Activated T-cell treated with anti-CD3 and anti-CD28 coated beads, Interleukin-2, amount 50 U/mL, for 24 hours (primary cell): ENCODE data around the gene NKX1-1.

Experiments used
- DNase-seq: peaks from one replicate; pipeline ENCODE4 v3.0.0-alpha.2; 2020
- H3K27ac Mint-ChIP-seq: 2 replicates; pipeline ENCODE4 v1.8.0; 2020; ENCODE audit warnings: mild to moderate bottlenecking, mixed read lengths
- H3K27me3 Mint-ChIP-seq: 2 replicates; pipeline ENCODE4 v1.8.0; 2020; ENCODE audit warnings: mixed read lengths
- H3K36me3 Mint-ChIP-seq: 2 replicates; pipeline ENCODE4 v1.8.0; 2020; ENCODE audit warnings: low read depth, mixed read lengths
- H3K4me1 Mint-ChIP-seq: 2 replicates; pipeline ENCODE4 v1.8.0; 2020; ENCODE audit warnings: low read depth, mixed read lengths
- H3K4me3 Mint-ChIP-seq: 2 replicates; pipeline ENCODE4 v1.8.0; 2020; ENCODE audit warnings: mild to moderate bottlenecking, moderate library complexity, mixed read lengths
- H3K9me3 Mint-ChIP-seq: 2 replicates; pipeline ENCODE4 v1.8.0; 2020; ENCODE audit warnings: mixed read lengths

Gene NKX1-1

DNA sequence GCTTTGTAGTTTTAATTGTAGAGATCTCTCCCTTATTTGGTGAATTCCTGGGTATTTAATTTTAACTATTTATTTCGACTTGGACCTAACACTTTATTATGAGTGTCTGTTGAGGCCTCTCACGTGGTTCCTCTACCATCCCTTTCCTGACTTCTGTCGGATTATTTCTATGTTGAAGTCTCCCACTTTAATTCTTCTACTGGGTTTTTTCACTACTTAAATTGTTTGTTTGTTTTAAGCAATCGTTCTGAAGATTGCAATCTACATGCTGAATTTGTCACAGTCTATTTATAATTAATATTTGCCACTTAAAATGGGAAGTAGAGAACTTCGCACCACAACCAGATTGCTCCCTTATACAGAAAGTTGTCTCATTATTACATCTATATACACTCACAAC lies 20.8 kb upstream of the NKX1-1 start:
- Mint-ChIP-seq H3K27me3 (peaks cover 19% of the 10 kb centered on the region), H3K4me3 (no peak overlapping the region), H3K9me3 (no peaks in the 10 kb centered on the region), H3K36me3 (no peaks in the 10 kb centered on the region), H3K27ac (no peak overlapping the region), H3K4me1 (no peaks in the 10 kb centered on the region)
- no peak for DNase-seq

DNA sequence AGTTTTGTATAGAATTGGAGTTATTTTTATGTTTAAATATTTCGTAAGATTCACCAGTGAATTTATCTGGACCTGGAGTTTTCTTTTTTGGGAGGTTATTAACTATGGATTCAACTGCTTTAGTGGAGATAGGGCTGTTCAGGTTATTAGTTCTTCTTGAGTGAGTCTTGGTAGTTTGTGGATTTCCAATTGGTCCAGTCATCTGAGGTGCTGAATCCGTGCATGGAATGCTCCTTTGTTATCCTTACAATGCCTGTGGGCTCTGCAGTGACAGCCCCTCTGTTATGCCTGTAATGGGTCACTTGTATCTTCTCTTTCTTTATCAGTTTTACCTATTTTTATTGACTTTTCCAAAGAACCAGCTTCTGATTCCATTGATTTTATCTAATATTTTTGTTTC lies 15.4 kb upstream of the NKX1-1 start:
- Mint-ChIP-seq H3K27me3 (peaks cover 52% of the 10 kb centered on the region), H3K4me1 (no peaks in the 10 kb centered on the region), H3K9me3 (no peaks in the 10 kb centered on the region), H3K4me3 (no peak overlapping the region), H3K36me3 (no peaks in the 10 kb centered on the region), H3K27ac (no peak overlapping the region)
- DNase-seq: no peak

DNA sequence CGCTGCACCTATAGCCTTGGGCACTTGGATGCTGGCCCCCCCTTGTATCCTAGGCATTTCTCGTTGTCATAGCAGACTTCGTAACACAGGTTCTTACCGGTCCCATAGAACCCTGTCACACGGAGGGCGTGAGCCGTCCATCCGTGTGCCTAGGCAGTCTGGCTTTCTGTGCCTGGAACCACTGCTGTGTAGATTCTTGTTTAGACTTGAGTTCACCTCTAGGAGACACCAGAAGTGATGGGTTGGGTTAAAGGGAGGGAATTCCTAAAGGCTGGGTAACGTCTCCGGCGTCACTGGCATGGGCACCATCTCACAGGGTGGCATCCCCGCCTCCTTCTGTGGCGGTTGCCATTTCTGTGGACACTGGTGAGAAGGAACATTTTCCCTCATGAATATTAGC lies 13.5 kb upstream of the NKX1-1 start:
- DNase-seq: no peak
- H3K27me3 Mint-ChIP-seq: peaks cover 62% of the 10 kb centered on the region
- peaks cover 3% of the 10 kb centered on the region for H3K4me1 Mint-ChIP-seq
- H3K27ac Mint-ChIP-seq: no peak overlapping the region
- H3K9me3 Mint-ChIP-seq: no peaks in the 10 kb centered on the region
- no peak overlapping the region for H3K4me3 Mint-ChIP-seq
- no peaks in the 10 kb centered on the region for H3K36me3 Mint-ChIP-seq

DNA sequence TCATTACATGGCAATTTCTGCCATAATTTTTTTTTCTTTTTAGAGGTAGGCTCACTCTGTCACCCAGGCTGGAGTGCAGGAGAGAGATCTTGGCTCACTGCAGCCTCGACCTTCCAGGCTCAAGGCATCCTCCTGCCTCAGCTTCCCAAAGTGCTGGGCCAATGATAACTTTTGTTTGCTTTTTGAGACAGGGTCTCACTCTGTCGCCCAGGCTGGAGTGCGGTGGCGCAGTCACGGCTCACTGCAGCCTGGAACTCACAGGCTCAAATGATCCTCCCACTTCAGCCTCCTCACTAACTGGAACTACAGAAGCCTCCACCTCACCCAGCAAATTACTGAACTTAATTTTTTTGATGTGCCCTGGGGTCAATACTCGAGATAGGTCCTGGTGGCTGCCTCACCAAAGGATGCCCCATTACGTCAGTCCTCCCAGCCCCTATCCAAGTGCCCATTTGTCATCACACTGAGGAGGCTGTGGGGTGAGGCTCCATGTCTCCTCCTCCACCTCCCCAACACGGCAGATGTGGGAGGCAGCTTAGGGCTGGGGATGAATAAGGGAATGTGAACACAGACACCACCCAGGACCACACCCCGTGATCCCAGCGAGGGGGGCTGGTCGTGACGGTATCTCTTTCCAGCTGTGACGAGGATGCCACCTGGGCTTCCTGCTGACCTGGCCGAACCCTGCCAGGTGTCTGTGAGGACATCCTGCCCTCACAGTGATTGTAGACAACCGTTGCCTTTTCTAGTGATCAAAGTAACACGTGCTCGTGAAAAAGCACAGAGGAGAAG lies 12.4 kb upstream of the NKX1-1 start:
- no peaks in the 10 kb centered on the region for H3K9me3 Mint-ChIP-seq
- H3K27me3 Mint-ChIP-seq: peaks cover 59% of the 10 kb centered on the region
- no peak for DNase-seq
- H3K27ac Mint-ChIP-seq: no peak overlapping the region
- H3K36me3 Mint-ChIP-seq: no peaks in the 10 kb centered on the region
- H3K4me3 Mint-ChIP-seq: no peak overlapping the region
- H3K4me1 Mint-ChIP-seq: peaks cover 3% of the 10 kb centered on the region

DNA sequence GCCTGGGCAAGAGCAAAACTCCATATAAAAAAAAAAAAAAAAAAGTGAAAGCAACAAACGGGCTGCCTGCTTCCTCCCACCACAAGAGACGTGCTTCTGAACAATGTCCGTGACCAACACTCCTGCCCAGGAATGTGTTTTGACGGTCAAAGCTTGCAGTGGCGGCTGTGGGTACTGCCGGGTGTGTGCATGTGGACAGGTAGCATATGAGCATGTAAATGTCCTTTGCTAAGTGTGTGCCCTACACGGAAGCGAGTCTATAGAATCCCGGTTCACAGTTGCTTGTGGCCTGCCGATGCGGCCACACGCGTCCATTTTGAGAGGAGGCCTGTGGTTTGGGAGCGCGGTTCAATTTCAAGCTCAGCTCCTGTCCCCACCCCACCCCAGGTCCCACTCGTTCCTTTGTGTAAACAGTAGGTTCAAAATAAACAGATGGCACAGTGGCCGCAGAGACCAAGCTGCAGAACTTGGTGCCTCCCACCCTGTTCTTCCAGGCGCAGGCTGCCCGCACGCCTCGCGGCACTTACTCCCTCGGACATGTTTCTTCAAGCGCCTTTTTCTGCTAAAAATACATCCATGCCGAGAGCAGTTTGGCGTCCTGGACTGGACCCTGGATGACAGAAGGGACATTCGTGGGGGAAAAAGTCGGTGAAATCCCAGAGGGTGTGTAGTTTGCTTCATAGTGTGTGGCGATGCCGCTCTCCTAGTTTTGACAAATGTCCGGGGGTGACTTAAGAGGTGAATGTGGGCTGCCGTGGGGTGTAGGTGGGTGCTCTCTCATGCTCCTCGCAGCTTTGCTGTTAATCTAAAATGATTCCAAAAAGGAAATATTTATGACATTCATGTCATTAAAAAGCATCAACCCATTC lies 11.5 kb upstream of the NKX1-1 start:
- H3K4me3 Mint-ChIP-seq: no peak overlapping the region
- H3K27ac Mint-ChIP-seq: no peak overlapping the region
- DNase-seq: no peak
- no peaks in the 10 kb centered on the region for H3K9me3 Mint-ChIP-seq
- peaks cover 68% of the 10 kb centered on the region for H3K27me3 Mint-ChIP-seq
- no peaks in the 10 kb centered on the region for H3K36me3 Mint-ChIP-seq
- H3K4me1 Mint-ChIP-seq: peaks cover 3% of the 10 kb centered on the region

DNA sequence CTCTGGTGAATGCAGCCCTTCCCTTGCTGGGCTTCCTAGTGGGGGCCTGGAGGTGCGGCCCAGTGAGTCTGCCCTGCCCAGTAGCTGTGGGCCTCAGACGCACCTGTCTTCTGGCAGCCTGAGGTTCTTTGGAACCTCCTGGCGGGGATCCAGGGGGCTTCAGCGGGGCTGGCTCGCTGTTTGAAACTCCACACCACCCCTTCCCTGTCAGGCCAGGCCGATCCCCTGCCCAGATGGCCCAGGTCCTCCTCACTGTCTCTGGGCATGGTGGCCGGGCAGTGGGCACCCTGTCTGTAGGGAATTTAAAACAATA lies 10.7 kb upstream of the NKX1-1 start:
- H3K4me1 Mint-ChIP-seq: peaks cover 3% of the 10 kb centered on the region
- no peak overlapping the region for H3K27ac Mint-ChIP-seq
- H3K9me3 Mint-ChIP-seq: no peaks in the 10 kb centered on the region
- H3K36me3 Mint-ChIP-seq: no peaks in the 10 kb centered on the region
- H3K27me3 Mint-ChIP-seq: peaks cover 76% of the 10 kb centered on the region
- no peak for DNase-seq
- H3K4me3 Mint-ChIP-seq: no peak overlapping the region

DNA sequence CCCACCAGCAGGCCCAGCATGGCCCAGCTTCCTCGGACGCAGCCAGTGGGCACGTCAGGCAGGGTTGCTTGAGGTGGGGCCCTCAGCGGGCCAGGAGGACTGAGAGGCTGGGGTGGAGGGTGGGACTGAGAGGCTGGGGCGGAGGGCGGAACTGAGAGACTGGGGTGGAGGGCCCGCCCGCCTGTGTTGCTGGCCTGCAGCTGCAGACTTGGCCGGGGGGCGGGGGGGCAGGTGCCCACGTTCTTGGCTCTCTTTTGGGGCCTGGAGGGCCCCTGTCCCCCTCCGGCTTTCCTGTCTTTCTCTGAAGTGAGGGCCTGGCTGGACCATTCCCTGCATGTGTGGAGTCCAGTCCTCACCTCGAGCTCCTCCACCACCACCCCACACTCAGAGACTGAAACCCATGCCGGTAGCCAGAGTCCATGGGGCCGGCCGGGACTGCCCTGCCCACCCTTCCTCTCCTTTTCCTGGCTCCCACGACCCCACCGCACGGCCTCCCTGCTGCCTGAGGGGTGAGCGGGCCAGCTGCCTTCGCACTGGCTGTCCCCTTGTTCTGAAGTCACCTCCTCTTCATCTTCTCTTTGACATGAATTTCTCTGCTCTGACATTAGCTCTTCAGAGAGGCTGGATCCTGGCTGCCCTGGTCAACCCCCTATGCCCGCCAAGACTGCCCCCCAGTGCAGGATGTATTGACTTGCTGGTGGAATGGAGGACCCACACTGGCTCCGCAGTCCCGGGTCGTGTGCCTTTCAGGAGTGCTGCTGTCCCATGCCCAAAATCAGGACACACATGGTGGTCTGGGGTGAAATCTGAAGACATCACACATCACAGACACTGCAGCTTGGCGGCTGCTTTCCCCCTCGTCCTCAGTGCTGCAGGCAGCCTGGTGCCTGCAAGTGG lies 10.1 kb upstream of the NKX1-1 start:
- no peaks in the 10 kb centered on the region for H3K36me3 Mint-ChIP-seq
- DNase-seq: no peak
- peaks cover 80% of the 10 kb centered on the region for H3K27me3 Mint-ChIP-seq
- H3K4me3 Mint-ChIP-seq: no peak overlapping the region
- H3K27ac Mint-ChIP-seq: no peak overlapping the region
- H3K4me1 Mint-ChIP-seq: peaks cover 3% of the 10 kb centered on the region
- H3K9me3 Mint-ChIP-seq: no peaks in the 10 kb centered on the region

DNA sequence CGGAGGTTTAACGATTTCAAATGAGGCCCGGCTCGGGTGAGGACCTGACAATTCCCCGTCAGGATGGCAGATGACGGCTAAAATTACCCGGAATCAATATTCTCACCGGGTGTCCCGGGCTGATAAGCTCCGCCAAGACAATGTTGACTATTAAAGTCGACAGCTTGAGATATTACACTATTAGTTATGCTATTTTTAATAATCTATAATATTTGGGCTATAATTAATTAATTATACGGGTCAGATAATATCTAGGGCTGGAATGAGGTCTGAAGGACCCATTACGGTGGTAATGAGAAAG lies 9.4 kb upstream of the NKX1-1 start:
- H3K36me3 Mint-ChIP-seq: no peaks in the 10 kb centered on the region
- H3K27ac Mint-ChIP-seq: no peak overlapping the region
- H3K9me3 Mint-ChIP-seq: no peaks in the 10 kb centered on the region
- H3K4me1 Mint-ChIP-seq: peaks cover 3% of the 10 kb centered on the region
- H3K27me3 Mint-ChIP-seq: peaks cover 83% of the 10 kb centered on the region
- DNase-seq: no peak
- no peak overlapping the region for H3K4me3 Mint-ChIP-seq

DNA sequence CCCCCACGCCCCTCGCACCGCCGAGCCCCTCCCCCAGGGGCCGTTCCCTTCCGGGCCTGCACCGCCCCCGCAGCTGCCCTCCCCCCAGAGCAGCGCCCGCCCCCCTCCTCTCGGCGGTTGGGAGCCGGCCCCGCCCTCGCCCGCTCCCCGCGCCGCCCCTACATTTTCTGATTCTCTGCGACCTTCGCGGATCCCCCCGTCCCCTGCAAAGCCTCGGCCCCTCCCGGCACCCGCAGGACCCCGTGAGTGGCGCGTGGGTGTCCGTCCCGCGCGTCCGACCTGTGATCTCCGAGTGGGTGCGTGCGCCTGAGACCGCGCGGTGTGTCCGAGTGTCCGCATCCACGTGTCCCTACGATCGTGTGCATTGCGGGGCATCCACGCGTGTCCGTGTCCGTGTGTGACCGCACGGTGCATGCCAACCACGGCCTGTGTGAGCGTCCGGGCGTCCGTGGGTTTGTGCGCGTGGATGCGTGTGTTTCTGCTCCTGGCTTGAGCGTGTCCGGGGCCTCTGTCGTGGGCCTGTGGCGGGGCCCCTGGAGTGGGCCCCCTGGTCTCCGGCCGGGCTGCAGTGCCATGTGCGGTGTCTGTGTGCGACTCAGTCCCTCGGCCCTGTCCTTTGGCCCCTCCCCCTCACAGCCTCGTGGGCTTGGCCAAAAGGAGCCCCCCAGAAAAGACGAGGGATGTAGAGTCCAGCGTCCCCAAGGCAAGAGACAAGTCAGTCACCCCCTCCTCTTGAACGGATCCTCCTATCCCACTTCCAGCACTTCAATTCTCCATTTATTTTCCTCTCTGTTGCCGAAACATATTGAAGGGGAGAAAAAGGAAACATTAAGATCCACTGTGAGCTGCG lies 8.8 kb upstream of the NKX1-1 start:
- no peaks in the 10 kb centered on the region for H3K36me3 Mint-ChIP-seq
- DNase-seq: no peak
- H3K4me1 Mint-ChIP-seq: peaks cover 3% of the 10 kb centered on the region
- H3K27ac Mint-ChIP-seq: peak overlapping the region; percentile 26
- H3K27me3 Mint-ChIP-seq: peaks cover 87% of the 10 kb centered on the region
- no peaks in the 10 kb centered on the region for H3K9me3 Mint-ChIP-seq
- no peak overlapping the region for H3K4me3 Mint-ChIP-seq

DNA sequence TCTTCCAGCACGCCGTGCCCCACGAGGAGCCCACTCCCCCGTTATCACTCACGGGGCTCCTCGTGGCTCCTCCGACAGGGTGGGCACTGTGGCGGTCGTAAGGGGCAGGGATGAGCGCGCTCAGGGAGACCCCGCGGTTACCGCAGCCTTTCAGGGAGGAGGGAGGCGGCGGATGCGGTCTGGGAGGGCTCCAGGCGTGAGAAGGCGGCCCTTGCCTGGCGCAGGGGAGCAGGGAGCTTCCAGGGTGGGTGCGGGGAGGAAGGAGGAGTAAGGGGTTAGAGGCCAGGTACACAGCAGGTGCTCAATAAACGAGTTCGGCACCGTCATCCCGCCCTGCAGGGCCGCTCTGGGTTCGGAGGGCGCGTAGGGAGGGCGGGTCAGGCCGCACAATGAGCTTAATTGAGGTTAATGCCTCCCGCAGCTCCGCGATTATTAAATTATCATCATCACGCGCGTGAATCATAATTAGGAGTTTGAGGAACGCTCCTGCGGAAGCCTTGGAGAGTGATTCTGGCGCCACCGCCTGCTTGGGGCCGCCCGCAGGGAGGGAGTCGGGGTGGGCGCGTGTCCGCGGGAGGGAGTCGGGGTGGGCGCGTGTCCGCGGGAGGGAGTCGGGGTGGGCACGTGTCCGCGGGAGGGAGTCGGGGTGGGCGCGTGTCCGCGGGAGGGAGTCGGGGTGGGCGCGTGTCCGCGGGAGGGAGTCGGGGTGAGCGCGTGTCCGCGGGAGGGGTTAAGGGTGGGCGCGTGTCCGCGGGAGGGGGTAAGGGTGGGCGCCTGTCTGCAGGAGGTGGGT lies 7.6 kb upstream of the NKX1-1 start:
- Mint-ChIP-seq H3K27me3 (peaks cover 87% of the 10 kb centered on the region), H3K9me3 (no peaks in the 10 kb centered on the region), H3K4me3 (no peak overlapping the region), H3K4me1 (peaks cover 3% of the 10 kb centered on the region), H3K27ac (no peak overlapping the region), H3K36me3 (no peaks in the 10 kb centered on the region)
- DNase-seq: no peak

DNA sequence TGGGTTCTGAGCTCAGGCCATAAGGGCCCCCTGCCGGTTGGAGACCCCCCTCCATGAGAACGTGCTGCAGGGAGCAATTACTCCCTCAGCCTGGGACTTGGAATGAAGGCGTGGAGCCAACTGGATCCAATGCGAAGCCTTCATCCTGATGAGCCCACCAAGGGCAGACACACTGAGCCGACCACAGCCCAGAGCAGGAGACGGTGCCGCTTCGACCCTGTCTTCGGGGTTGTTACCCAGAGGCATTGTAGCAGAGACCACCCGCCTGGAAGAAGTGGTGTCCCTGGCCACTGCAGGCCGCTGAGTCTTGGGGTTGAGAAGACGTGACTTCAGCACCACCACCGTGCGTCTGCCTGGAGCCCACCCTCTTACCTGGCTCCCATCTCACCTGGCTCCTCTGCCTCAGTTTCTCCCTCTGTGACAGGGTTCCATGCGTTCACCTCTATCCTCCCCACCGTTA lies 7.0 kb upstream of the NKX1-1 start:
- no peak overlapping the region for H3K4me3 Mint-ChIP-seq

DNA sequence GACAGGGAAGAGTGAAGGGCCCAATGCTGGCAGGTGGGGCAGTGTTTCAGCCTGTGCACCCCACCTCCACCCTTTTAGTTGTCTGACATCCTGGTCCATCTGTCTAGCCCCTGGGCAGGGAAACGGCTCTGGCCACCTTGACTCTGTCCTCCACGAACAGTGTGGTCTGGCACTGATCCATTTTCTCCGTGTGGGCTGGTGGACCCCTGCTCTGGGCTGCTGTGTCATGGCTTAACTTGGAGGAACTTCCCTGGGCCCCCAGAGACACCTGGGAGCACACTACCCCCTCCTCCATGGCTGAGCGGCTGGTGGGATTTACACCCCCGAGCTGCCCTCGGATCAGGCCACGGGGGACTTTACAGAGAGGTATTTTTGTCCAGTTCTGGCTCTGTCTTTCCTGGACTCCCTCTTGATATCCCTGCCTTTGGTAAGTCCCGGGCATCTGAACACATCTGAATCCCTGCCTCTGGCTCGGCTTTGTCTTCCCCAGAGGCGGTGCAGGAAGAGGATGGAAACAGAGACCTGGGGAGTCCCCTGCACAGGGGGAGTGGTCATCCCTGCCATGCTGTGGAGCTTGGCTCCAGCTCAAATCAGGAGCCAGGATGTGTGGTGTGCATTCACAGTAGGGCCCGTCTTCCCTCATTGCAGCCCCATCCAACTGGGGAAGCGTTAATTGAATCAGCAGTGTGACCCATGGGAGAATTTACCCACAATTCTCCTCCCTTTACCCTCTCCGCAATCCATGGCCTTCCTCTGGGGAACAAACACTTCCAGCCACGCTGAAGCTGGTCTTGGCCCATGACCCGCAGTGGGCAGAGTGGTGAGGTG lies 6.3 kb upstream of the NKX1-1 start:
- Mint-ChIP-seq H3K36me3 (no peaks in the 10 kb centered on the region), H3K9me3 (no peaks in the 10 kb centered on the region), H3K27me3 (peaks cover 88% of the 10 kb centered on the region), H3K27ac (no peak overlapping the region), H3K4me3 (no peak overlapping the region), H3K4me1 (peaks cover 5% of the 10 kb centered on the region)
- DNase-seq: no peak

More for the DNA sequence above, 7.0 kb upstream of the NKX1-1 start:
- Mint-ChIP-seq H3K27ac (no peak overlapping the region), H3K27me3 (peaks cover 88% of the 10 kb centered on the region), H3K4me1 (peaks cover 4% of the 10 kb centered on the region), H3K9me3 (no peaks in the 10 kb centered on the region), H3K36me3 (no peaks in the 10 kb centered on the region)
- no peak for DNase-seq
